K562 (cell line): ENCODE data around the gene CLSTN1. TPM values are rescaled to one million over a fixed set of nuclear protein-coding genes. Genes with fewer than 3 reads are reported as not detected.

Source experiments
- ATAC-seq: fragments of 200-7000 bp; cut with Tn5 transposase; 3 replicates; pipeline ENCODE4 v1.9.1; 2020; ENCODE audit warnings: moderate library complexity
- BruUV-seq: library from RNA; stranded (reverse); fragments of 400-500 nt; replicated peaks from 2 replicates; lab custom pipeline; 2021; lab: Mats Ljungman, UMichigan
- CTCF ChIA-PET: fragments of 300-600 bp; formaldehyde crosslinking; extraction: SDS; loops from one replicate; lab custom pipeline; 2021; ENCODE audit warnings: low intra/inter-chr PET ratio; lab: Yijun Ruan, JAX
- POLR2A ChIA-PET: fragments of 300-600, 350-650 bp; sonication (Branson Sonifier 250); formaldehyde crosslinking; extraction: SDS; loops from one replicate; lab custom pipeline; 2021; ENCODE audit warnings: antibody characterized with exemption, inconsistent platforms; lab: Yijun Ruan, JAX
- DNase-seq, 4 experiments: peaks; one replicate each; pipeline versions ENCODE4 v3.0.0 to v3.0.0-alpha.2; 2011 to 2018; ENCODE audit warnings: low spot score in 3 of 4, mixed read lengths in 3 of 4; ENCODE audit errors: extremely low read depth in 1 of 4
- FAIRE-seq: peaks from 2 replicates; lab custom pipeline; 2011; peaks lifted over from hg19 to GRCh38; lab: Jason Lieb, UNC
- H2AFZ ChIP-seq: 2 replicates; pipeline ENCODE4 v1.6.0; 2011; ENCODE audit warnings: low read depth, low read length, control low read depth, inconsistent platforms
- H3K27ac ChIP-seq: fragments of 200-600 bp; 3 replicates; pipeline ENCODE4 v1.8.0; 2011; ENCODE audit warnings: low read depth, mild to moderate bottlenecking, control low read depth, inconsistent platforms, low read length, moderate library complexity, mixed read lengths; ENCODE audit errors: extremely low read depth
- H3K27me3 ChIP-seq, 2 experiments: fragments of 300-600 bp in 1 of 2; 2 replicates in 1 of 2; 3 replicates in 1 of 2; pipeline versions ENCODE4 v1.6.0 to v1.8.0; 2011; ENCODE audit warnings: inconsistent platforms in 2 of 2, low read length in 2 of 2, mild to moderate bottlenecking in 1 of 2, mixed read lengths in 1 of 2, moderate library complexity in 1 of 2; ENCODE audit not compliant: control insufficient read depth in 2 of 2, insufficient read depth in 2 of 2
- H3K36me3 ChIP-seq: fragments of 300-600 bp; 3 replicates; pipeline ENCODE4 v1.8.0; 2011; ENCODE audit warnings: mild to moderate bottlenecking, low read length, inconsistent platforms; ENCODE audit not compliant: control insufficient read depth, insufficient read depth
- H3K4me1 ChIP-seq, 2 experiments: fragments of 200-600 bp in 1 of 2; replicated peaks in 1 of 2; 2 replicates in 1 of 2; 3 replicates in 1 of 2; pipeline versions ENCODE4 v1.5.1 to v1.8.0; 2011; ENCODE audit warnings: inconsistent platforms in 2 of 2, low read length in 2 of 2, mild to moderate bottlenecking in 1 of 2, mixed read lengths in 1 of 2, moderate library complexity in 1 of 2; ENCODE audit not compliant: control insufficient read depth in 2 of 2, insufficient read depth in 2 of 2
- H3K4me2 ChIP-seq: 2 replicates; pipeline ENCODE4 v1.6.1; 2011; ENCODE audit warnings: low read length, control low read depth, inconsistent platforms, mixed read lengths; ENCODE audit not compliant: insufficient read depth
- H3K4me3 ChIP-seq: fragments of 200-600 bp; sonication (generic), shearing (Covaris generic); 2 replicates; pipeline ENCODE4 v1.5.1; 2016; ENCODE audit warnings: control low read depth, inconsistent platforms
- H3K79me2 ChIP-seq: fragments of 200-600 bp; 3 replicates; pipeline ENCODE4 v1.8.0; 2011; ENCODE audit warnings: low read length, inconsistent platforms; ENCODE audit not compliant: control insufficient read depth, insufficient read depth
- H3K9ac ChIP-seq, 2 experiments: 2 replicates each; pipeline versions ENCODE4 v1.6.0 to v1.6.1; 2011; ENCODE audit warnings: low read depth in 2 of 2, low read length in 2 of 2, control low read depth in 1 of 2, inconsistent platforms in 1 of 2, mild to moderate bottlenecking in 1 of 2, mixed read lengths in 1 of 2; ENCODE audit not compliant: insufficient read depth in 1 of 2
- H3K9me1 ChIP-seq: one replicate; pipeline ENCODE4 v1.6.0; 2011; ENCODE audit warnings: inconsistent platforms, mild to moderate bottlenecking, low read length, moderate library complexity; ENCODE audit not compliant: control insufficient read depth, insufficient read depth
- H3K9me3 ChIP-seq: replicated peaks from 2 replicates; pipeline ENCODE4 v1.5.1; 2011; ENCODE audit warnings: low read depth, low read length, inconsistent platforms; ENCODE audit not compliant: control insufficient read depth, insufficient read depth
- H4K20me1 ChIP-seq: replicated peaks from 2 replicates; pipeline ENCODE4 v1.6.1; 2011; ENCODE audit warnings: low read length, inconsistent platforms, mixed read lengths; ENCODE audit not compliant: control insufficient read depth, insufficient read depth
- CBX1 ChIP-seq: sonication (generic); IDR thresholded peaks from 2 replicates; pipeline ENCODE4 v1.6.1; 2016; ENCODE audit warnings: antibody characterized with exemption, low read depth, mild to moderate bottlenecking
- NCOA2 ChIP-seq, 2 experiments: fragments of 450-650 bp; IDR thresholded peaks; 2 replicates each; pipeline ENCODE4 v1.6.1; 2018; ENCODE audit warnings: mild to moderate bottlenecking in 2 of 2, moderate library complexity in 1 of 2; ENCODE audit not compliant: partially characterized antibody in 2 of 2
- NR2C2 ChIP-seq, 2 experiments: fragments of 200-800 bp in 1 of 2; sonication (Bioruptor generic) in 1 of 2; sonication (generic) in 1 of 2; formaldehyde crosslinking in 1 of 2; IDR thresholded peaks; 2 replicates each; pipeline versions ENCODE4 v1.6.1 to v1.8.0; 2016 to 2022; ENCODE audit warnings: mild to moderate bottlenecking in 1 of 2, missing compliant biosample characterization in 1 of 2, missing genetic modification characterization in 1 of 2, missing genetic modification reagents in 1 of 2
- POLR2G ChIP-seq: fragments of 200-400 bp; formaldehyde crosslinking; IDR thresholded peaks from 2 replicates; pipeline ENCODE4 v1.6.1; 2017; ENCODE audit warnings: low read depth, mild to moderate bottlenecking, antibody characterized with exemption, low read length, moderate library complexity
- POLR2H ChIP-seq: IDR thresholded peaks from 2 replicates; pipeline ENCODE4 v1.6.1; 2016; ENCODE audit warnings: missing genetic modification characterization, low read depth, mild to moderate bottlenecking, control low read depth, missing compliant biosample characterization, moderate library complexity
- SIRT6 ChIP-seq: IDR thresholded peaks from one replicate; pipeline ENCODE4 v1.6.1; 2012; ENCODE audit warnings: low read depth, mild to moderate bottlenecking, control low read depth, inconsistent platforms, low read length, moderate library complexity
- SMC3 ChIP-seq: conservative IDR thresholded peaks from 2 replicates; pipeline ENCODE4 v1.6.1; 2011; ENCODE audit warnings: low read depth, low read length, improper control_type of control experiment; ENCODE audit not compliant: insufficient read depth
- SRSF1 ChIP-seq: fragments of 200-400 bp; formaldehyde crosslinking; IDR thresholded peaks from 2 replicates; pipeline ENCODE4 v1.6.1; 2017; ENCODE audit warnings: mild to moderate bottlenecking, low read depth, low read length, moderate library complexity
- STAG1 ChIP-seq: sonication (generic); formaldehyde crosslinking; IDR thresholded peaks from 2 replicates; pipeline ENCODE4 v1.5.0; 2020; ENCODE audit warnings: missing genetic modification reagents, borderline replicate concordance
- ZNF77 ChIP-seq: fragments of 250-450 bp; sonication (Bioruptor Pico); IDR thresholded peaks from 2 replicates; pipeline ENCODE4 v1.5.0; 2020
- WGBS: fragments of 100-300 bp; shearing (Covaris generic); methylation state at CpG from one replicate; pipeline ENCODE4 v1.1.6; 2016; ENCODE audit warnings: low coverage, mixed read lengths; ENCODE audit not compliant: insufficient coverage; ENCODE audit errors: missing lambda C conversion rate; 5-methylcytosine and 5-hydroxymethylcytosine counted together
- in situ Hi-C: fragments of 300-500 bp; cut with MboI; formaldehyde crosslinking; loops from 4 replicates; pipeline ENCODE4 v1.15.0; 2018; ENCODE audit warnings: inconsistent platforms, mixed read lengths
- intact Hi-C: fragments of 100-400 bp; cut with micrococcal nuclease; formaldehyde crosslinking; loops from 2 replicates; pipeline ENCODE4 v1.14.2; 2022
- polyA plus RNA-seq, 8 experiments: library from polyadenylated mRNA; depleted of rRNA in 4 of 8; stranded (reverse) in 5 of 8; unstranded in 3 of 8; fragments of >200 nt; fragmentation: Nextera tagmentation in 2 of 8; fragmentation: Illumina TruSeq in 1 of 8; extraction: Ambion mirVana in 2 of 8; extraction: Trizol in 1 of 8; gene quantifications; 2 replicates each; pipeline versions ENCODE4 v1.2.1 to v1.2.3, GENCODE V29; 2011 to 2014; ENCODE audit warnings: inconsistent platforms in 1 of 8, missing spikeins in 1 of 8
- total RNA-seq, 7 experiments: library from RNA; depleted of rRNA in 6 of 7; stranded (reverse); fragments of >200 nt in 6 of 7; fragmentation: Illumina TruSeq in 2 of 7; extraction: Trizol in 2 of 7; gene quantifications; 2 replicates each; pipeline versions ENCODE4 v1.2.1 to v1.2.3, GENCODE V29; 2011 to 2021; ENCODE audit warnings: low replicate concordance in 1 of 7
- TF ChIP-seq, protein P1 (sequence below): fragments of 200-400 bp; formaldehyde crosslinking; IDR thresholded peaks from 2 replicates; pipeline ENCODE4 v1.6.1; 2017; ENCODE audit warnings: mild to moderate bottlenecking, low read depth, low read length, moderate library complexity
- TF ChIP-seq, protein P2 (sequence below): sonication (generic); formaldehyde crosslinking; IDR thresholded peaks from 2 replicates; pipeline ENCODE4 v1.8.0; 2022; ENCODE audit warnings: missing genetic modification reagents, mild to moderate bottlenecking, borderline replicate concordance

CLSTN1 gene
- total and polyA plus RNA-seq, 9 of the 15 experiments (the other 6 are each of a cell fraction or from before 2014, with no cell fraction given): 1.1 to 32.5 (median 13.3) TPM

DNA sequence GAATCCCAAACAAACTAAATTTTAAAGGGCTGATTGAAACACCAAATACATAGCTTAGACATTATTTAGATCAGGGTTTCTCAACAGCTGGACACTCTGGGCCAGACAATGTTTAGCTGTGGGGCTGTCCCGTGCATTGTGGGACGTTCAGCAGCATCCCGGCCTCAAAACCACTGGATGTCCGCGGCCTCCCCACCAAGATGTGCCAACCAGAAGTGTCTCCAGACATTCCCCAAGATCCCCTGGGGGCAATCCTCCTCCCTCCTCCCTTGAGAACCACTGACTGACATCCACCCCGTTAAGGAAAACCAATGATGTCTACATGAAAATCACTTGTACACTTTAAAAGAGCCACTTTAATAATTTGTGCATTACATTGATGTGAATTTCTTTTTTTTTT lies 38.4 kb downstream of the CLSTN1 start:
- Histone ChIP-seq H3K4me2 (no peak overlapping the region), H3K27me3 (no peaks in the 10 kb centered on the region), H3K36me3 (no peaks in the 10 kb centered on the region), H3K9me3 (no peaks in the 10 kb centered on the region), H2AFZ (no peak overlapping the region), H3K9me1 (no peaks in the 10 kb centered on the region), H3K79me2 (no peaks in the 10 kb centered on the region), H4K20me1 (peaks cover 7% of the 10 kb centered on the region; the same call in 1 of the 2 replicates), H3K4me1 (no peaks in the 10 kb centered on the region), H3K9ac (no peak overlapping the region), H3K4me3 (no peak overlapping the region), H3K27ac (no peak overlapping the region)
- POLR2A ChIA-PET: interaction anchor here (0.6 to 1.9 kb wide), 3 partner anchors 12 to 90 kb away, joined by 3 to 5 read pairs (median 4); no protein-coding TSS in a partner anchor
- intact Hi-C loops: no loop called here
- FAIRE-seq: no peak
- in situ Hi-C loops: loop anchor here (5.0 kb wide), 1 partner anchor 82 kb away; no protein-coding TSS in a partner anchor
- CTCF ChIA-PET: interaction anchor here (0.8 to 5.3 kb wide), 3 partner anchors 82 to 157 kb away, joined by 4 to 86 read pairs (median 5); partner anchors contain the start of genes LZIC and NMNAT1
- no TSS peak for BruUV-seq
- 11% methylated on average over 6 of the region's 6 CpGs for WGBS
- no peak for ATAC-seq
- DNase-seq: no peak
- TF ChIP-seq NR2C2 (CRISPR knock-in tag; IDR thresholded peaks at IDR 0.05): no peak
- TF ChIP-seq NR2C2 (tag; IDR thresholded peaks at IDR 0.05): no peak
- no peak for TF ChIP-seq NCOA2 (IDR thresholded peaks at IDR 0.05; ENCODE audit: partially characterized antibody in 2 of 2)
- no peak for TF ChIP-seq ZNF77 (CRISPR knock-in tag)
- no peak for TF ChIP-seq STAG1 (CRISPR knock-in tag)
- TF ChIP-seq SIRT6: no peak
- TF ChIP-seq, protein P1, sequence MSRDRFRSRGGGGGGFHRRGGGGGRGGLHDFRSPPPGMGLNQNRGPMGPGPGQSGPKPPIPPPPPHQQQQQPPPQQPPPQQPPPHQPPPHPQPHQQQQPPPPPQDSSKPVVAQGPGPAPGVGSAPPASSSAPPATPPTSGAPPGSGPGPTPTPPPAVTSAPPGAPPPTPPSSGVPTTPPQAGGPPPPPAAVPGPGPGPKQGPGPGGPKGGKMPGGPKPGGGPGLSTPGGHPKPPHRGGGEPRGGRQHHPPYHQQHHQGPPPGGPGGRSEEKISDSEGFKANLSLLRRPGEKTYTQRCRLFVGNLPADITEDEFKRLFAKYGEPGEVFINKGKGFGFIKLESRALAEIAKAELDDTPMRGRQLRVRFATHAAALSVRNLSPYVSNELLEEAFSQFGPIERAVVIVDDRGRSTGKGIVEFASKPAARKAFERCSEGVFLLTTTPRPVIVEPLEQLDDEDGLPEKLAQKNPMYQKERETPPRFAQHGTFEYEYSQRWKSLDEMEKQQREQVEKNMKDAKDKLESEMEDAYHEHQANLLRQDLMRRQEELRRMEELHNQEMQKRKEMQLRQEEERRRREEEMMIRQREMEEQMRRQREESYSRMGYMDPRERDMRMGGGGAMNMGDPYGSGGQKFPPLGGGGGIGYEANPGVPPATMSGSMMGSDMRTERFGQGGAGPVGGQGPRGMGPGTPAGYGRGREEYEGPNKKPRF: no peak
- TF ChIP-seq SMC3: no peak
- TF ChIP-seq POLR2H (tag): no peak
- TF ChIP-seq SRSF1: no peak
- TF ChIP-seq CBX1: no peak
- TF ChIP-seq, protein P2, sequence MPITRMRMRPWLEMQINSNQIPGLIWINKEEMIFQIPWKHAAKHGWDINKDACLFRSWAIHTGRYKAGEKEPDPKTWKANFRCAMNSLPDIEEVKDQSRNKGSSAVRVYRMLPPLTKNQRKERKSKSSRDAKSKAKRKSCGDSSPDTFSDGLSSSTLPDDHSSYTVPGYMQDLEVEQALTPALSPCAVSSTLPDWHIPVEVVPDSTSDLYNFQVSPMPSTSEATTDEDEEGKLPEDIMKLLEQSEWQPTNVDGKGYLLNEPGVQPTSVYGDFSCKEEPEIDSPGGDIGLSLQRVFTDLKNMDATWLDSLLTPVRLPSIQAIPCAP (CRISPR knock-in tag): no peak
- no peak for TF ChIP-seq POLR2G
